GM12873 (cell line): ENCODE data around the gene KRT32.

ENCODE experiments used
- TF ChIP-seq, protein P1 (sequence below): IDR thresholded peaks from 2 replicates; pipeline ENCODE4 v1.5.1; 2012; ENCODE audit warnings: low read depth, mild to moderate bottlenecking, moderate library complexity, low read length, control low read depth; ENCODE audit not compliant: insufficient read depth; ENCODE audit errors: missing control alignments

The KRT32 gene

GRCh38 chr17:41417127-41417526 lies 50.1 kb downstream of the KRT32 start:
- TF ChIP-seq, protein P1, sequence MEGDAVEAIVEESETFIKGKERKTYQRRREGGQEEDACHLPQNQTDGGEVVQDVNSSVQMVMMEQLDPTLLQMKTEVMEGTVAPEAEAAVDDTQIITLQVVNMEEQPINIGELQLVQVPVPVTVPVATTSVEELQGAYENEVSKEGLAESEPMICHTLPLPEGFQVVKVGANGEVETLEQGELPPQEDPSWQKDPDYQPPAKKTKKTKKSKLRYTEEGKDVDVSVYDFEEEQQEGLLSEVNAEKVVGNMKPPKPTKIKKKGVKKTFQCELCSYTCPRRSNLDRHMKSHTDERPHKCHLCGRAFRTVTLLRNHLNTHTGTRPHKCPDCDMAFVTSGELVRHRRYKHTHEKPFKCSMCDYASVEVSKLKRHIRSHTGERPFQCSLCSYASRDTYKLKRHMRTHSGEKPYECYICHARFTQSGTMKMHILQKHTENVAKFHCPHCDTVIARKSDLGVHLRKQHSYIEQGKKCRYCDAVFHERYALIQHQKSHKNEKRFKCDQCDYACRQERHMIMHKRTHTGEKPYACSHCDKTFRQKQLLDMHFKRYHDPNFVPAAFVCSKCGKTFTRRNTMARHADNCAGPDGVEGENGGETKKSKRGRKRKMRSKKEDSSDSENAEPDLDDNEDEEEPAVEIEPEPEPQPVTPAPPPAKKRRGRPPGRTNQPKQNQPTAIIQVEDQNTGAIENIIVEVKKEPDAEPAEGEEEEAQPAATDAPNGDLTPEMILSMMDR = no peak

- TF ChIP-seq, protein P1 = no peak
Measured at GRCh38 chr17:41416479-41416878, 50.7 kb downstream of the KRT32 start.

GRCh38 chr17:41415833-41416335 lies 51.3 kb downstream of the KRT32 start:
- TF ChIP-seq, protein P1 = no peak

DNA sequence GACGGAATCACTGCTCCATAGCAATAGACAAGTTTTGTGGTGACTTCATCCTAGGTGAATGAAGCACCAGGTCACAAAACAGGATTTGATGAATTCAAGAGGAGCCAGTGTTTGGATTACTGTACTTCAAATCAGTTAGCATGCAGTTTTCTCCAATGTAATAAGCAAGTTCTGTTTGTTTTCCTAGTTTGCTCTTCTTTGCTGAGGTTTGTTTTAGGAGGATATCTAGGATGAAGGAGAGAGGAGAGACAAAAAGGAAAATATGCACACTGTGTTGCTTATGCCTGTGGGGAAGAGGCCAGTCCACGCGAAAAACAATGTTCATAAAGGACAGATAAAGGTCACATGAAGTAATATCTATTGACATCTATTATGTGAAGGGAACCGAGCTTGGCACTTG lies 51.8 kb downstream of the KRT32 start:
- TF ChIP-seq, protein P1 = no peak

DNA sequence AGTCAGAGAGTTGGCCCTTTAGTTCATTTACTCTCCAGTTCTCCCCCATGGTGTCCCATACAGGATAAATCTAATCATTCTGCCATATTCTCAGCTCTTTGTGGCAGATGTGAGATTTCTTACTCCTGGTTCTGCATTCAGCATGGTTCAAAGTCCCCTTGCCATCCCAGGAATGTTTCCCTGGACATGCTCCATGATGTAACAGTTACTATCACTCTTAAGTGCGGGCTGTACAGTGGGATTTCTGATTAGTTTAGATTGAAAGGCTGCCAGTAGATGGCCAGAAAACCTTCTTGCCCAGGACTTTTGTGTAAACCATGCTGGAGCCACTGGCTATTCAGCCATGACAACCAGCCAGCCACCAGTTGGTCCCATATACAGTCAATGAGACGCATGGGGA lies 53.2 kb downstream of the KRT32 start:
- TF ChIP-seq, protein P1 = no peak

DNA sequence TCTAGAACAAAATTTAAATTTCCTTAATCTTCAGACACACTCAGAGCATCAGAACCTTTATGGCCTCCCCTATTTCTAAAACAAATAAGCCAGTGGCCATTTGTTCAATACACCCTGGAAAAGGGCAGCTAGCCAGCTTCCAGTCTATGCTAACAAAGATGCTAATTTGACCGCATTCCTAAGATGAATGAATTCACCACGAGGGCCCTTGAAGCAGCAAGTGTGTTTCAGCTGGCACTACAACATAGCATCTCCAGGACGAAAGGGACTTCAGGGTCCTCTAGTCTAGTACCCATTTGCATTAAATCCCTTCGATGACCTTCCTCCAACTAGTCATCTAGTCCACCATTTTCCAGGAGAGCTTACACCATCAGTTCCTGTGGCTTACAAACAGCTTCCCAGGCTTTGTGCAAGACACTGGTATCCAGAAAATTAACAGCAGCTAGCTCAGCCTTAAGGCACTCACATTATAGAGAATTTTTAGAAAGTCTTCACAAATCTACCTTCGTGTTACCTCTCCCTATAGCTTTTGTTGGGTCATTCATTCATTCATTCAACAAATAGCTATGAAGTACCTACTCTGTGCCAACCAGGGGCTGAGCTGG lies 53.7 kb downstream of the KRT32 start:
- TF ChIP-seq, protein P1 = no peak

- TF ChIP-seq, protein P1 = no peak
Measured at GRCh38 chr17:41411072-41411840, 55.9 kb downstream of the KRT32 start.
